Stimulated activated CD8-positive, alpha-beta memory T cell treated with anti-CD3 and anti-CD28 coated beads, Interleukin-7, amount 100 ng/mL, for 48 hours (primary cell): Measurements from ENCODE around the gene HOMER1.
"Not testable (repeated sequence)": the region's sequence is repeated elsewhere in the genome, so short reads cannot be mapped to it uniquely, and the experiment has no call there.

Experiments
- DNase-seq, 2 donors: peaks; one replicate each; pipeline ENCODE4 v3.0.0-alpha.2; 2020; ENCODE audit warnings: low read depth in 1 of 2; ENCODE audit errors: extremely low read depth in 1 of 2

Gene HOMER1

DNA sequence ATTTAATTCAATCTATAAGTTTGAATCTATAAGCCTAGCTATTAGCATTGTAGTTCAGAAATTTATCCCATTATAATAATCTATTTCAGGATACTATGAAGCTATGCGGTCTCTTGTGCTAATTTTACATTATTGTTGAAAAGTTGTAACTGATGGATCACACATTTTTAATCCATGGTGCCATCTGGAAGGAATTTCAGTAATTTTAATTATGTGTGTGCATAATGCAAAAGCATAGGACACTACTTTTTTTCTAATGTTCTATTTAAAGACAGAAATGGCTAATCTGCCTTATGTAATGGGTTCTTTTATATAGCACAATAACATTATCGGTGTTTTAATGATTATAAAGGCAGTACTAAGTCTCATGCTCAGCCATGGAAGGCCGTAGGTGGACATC lies 90.6 kb downstream of the HOMER1 start:
- DNase-seq, result no peak

DNA sequence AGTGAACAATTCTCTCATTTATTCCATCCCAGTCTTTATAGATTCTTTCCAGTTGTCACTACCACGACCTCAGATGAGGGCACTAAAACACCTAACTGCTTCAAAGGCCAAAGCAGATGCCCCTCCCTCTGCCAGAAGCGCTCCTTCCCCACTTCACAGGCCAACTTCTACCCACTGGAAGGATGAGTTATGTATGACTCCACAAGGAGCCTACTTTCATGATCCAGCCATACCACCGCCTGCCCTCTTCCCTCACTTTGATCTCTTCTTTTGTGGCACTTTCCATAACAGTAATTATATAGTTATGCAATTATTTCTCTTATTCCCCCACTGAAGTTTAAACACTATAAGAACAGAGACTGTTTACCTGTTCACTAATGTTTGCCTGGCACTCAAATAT lies 93.7 kb downstream of the HOMER1 start:
- no peak for DNase-seq

DNA sequence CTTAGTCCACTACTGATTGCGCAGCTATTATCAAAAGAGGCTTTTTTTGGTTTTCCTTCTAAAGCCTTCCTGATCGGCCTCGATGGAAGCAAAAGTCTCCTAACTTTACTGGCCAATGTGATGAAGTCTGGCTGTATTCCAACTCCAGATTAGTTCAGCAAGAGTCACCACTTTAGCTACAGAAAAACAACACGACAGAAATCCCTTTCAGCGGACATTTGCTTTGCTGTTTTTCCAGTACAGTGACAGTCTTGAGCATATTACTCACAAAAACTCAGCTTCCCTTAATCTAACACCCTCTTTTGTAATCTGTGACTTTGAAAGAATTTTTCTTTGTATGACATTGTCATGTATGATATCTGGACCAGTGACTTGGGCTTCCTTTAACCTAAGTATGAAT lies 95.7 kb downstream of the HOMER1 start:
- DNase-seq, result no peak

DNA sequence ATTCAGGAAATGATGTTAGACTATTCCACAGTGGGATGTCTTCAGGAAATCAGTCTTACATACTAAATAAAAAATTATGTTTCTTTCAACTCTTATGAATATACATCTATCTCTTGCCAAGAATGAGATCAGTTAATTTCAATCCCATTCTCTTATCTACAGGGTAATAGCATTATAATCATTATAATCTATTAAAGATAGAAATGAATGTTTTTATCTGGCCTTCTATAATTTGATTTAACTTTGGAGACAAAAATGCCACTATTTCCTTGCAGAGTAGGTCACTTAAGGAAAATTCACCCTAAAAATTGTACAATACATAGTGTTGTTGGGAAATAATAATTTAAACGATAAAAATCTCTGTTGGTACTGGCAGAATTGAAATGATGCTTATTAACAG lies 96.4 kb downstream of the HOMER1 start:
- DNase-seq, result no peak

DNA sequence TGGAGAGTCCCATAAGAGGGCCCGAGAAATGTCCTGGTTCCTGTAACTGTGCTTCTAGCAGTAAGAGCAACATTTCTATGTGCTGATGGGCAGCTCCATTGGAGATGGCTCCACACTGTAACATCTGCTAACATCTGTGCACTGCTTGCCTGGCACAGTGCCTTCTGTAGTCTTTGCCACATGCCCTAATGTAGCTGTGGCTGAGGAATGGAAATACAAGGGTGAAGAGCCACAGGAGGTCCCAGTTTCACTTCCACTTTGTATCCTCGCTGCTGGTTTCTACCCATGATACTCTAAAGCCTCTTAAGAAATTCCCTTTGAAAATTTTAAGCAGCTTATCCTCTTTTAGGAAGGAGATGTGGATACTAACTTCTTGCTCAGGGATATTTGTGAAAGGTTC lies 97.4 kb downstream of the HOMER1 start:
- DNase-seq, result no peak

DNA sequence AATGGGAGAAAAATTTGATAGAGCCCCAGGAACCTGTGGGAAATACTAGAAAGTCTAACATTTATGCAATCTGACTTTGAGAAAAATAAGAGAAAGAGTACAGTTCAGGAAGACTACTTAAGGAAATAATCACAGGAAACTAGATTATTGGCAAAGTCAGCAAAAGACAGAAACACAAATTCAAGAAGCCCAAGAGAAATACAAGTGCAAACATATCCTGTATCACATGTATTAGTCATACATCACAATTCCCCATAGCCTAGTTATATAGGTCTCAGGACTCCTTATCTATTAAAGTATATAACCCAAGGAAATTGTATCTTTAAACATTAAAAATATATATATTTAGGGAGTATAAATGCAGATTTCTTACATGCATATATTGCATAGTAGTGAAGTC lies 100.8 kb downstream of the HOMER1 start:
- DNase-seq, result no peak

DNA sequence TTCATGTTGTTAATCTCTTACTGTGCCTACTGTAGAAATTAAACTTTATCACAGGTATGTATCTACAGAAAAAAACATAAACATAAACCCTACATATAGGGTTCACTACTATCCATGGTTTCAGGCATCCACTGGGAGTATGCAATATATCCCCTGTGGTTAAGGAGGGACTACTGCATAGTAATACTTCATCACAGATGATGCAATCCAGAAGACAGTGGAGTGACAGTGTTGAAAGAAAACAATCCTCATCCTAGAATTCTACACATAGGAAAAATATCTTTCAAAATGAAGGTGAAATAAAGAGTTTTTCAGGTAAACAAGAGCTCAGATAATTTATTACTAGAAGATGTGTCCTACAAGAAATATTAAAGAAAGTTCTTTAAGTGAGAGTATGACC lies 105.9 kb downstream of the HOMER1 start:
- no peak for DNase-seq

DNA sequence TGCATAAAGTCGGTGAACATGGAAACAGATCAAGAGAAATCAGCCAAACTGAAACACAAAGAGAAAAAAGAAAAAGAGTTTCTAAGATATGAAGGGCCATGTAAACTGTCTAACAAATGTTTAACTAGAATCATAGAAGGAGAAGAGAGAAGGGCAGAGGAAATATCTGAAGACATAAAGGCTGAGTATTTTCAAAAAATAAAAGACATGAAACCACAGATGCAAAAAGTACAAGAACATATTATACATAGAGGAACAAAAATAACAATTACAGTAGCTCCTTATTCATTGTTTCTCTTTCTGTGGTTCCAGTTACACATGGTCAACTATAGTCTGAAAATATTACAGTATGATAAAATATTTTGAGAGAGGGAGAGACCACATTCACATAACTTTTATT lies 106.3 kb downstream of the HOMER1 start:
- no peak for DNase-seq

DNA sequence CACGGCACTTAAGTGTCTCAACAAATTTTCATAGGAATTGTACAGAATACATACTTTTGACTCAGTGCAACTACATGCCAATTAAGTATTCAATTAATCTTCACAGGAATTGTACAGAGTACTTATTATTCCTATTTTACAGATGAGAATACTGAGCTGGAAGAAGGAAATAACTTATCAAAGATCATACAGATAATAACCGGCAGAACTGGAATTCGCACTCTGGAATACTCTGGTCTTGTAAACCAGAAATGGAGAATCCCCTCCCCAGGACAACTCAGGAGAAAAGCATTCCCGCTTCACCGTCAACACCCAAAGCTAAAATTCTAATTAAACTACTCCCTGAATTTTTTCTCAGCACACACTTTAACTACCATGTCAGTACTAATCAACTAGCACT lies 112.7 kb downstream of the HOMER1 start:
- no peak for DNase-seq

DNA sequence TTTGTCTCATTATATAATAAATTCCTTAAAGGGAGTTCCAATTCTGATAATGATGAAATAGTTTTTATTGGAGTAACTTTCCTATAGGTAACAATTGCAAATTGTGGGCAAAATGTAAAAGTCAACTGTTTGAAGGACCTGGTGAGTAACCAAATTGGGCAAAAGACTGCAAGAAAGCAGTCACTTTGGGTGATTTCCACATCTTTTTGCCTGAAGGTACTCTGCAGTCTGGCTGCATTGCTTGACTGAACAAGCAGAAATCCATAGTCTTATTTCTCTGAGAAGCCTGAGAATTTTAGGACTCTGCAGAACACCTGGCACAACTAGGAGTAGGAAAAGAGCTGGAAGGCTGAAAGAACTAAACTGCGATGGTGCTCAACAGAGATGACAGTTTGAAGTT lies 114.9 kb downstream of the HOMER1 start:
- no peak for DNase-seq

DNA sequence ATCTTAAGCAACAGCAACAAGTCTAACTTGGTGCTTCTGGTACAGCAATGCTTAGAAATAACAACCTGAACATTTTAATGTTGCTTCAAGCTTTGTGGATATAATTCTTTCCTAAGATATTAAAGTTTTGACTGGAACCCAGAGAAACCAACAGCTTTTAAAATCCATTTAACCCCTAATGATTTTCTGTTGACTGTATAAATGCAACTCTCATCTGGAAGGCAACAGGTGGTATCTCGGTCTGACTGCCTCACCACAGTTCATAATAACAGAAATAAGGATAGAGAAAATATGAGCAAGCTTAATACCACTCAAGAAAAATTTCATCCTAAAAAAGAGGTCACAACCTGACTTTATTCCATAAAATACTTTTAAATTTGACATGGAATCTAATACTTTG lies 116.9 kb downstream of the HOMER1 start:
- DNase-seq, result no peak

DNA sequence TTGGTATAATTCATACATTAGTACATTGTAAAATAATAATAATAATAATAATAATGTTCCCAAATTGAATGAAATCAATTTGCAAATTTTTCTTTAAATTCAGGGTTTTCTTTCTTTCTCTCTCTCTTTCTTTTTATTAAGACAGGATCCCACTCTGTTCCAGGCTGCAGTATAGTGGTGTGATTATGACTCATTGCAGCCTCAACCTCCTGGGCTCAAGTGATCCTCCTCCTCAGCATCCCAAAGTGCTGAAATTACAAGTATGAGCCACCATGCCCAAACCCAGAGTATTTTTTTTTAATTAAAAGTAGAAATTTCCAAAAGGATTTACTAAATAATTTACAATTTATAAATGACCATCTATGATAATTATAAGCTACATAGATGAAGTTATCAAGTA lies 117.7 kb downstream of the HOMER1 start:
- DNase-seq, result no peak

DNA sequence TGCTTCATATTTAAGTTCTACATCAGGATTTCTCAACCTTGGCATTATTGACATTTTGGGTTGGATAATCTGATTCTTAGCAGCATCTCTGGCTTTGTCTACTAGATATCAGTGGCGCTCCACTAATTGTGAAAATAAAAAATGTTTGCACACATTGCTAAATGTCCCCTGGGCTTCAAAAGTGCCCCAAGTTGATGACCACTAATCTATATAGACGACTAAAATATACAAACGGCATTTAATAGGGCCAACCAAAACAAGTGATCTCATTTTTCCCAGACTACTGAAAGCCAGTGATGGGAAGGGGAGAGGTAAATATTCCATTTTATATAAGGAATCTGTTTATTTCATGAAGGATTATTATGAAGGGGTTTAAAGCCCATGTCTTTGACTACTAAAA lies 118.6 kb downstream of the HOMER1 start:
- no peak for DNase-seq

DNA sequence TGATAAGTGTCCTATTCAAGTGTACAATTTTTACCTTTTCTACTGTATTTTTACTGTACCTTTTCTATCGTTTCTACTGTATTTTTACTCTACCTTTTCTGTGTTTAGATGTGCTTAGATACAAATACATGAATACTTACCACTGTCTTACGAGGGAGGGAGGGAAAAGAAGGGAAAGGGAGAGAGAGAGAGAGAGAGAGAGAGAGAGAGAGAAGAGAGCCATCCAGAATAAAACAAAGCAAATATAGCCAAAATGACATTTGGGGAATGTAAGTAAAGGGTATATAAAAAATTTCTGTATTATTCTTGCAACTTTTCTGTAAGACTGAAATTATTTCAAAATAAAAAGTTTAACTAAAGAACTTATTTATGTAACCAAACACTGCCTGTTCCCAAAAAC lies 121.2 kb downstream of the HOMER1 start:
- DNase-seq, result no peak

DNA sequence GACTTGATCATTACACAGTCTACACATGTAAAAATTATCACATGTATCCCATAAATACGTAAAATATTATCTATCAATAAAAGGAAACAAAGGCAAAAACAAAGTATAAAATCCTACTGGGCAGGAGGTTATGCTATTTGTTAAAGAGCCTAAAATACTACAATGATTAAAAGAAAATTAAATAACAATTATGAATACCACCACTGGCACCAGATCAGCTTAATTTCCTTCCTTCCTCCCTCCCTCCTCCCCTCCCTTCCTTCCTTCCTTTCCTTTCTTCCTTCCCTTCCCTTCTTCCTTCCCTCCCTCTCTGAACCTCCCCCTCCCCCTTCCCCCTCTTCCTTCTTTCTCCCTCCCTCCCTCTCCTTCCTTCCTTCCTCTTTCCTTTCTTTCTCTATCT lies 127.3 kb downstream of the HOMER1 start:
- DNase-seq, result no peak

DNA sequence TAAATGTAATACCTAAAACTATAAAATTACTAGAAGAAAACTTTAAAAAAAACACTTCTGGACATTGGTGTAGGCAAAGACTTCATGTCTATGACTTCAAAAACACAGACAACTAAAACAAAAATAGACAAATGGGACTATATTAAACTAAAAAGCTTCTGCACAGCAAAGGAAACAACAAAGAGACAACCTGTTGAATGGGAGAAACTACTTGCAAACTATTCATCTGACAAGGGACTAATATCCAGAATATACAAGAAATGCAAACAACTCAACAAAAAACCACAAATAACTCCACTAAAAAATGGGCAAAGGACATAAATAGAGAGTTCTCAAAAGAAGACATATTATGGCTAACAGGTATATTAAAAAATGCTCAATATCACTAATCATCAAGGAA lies 128.8 kb downstream of the HOMER1 start:
- not testable (repeated sequence) for DNase-seq

DNA sequence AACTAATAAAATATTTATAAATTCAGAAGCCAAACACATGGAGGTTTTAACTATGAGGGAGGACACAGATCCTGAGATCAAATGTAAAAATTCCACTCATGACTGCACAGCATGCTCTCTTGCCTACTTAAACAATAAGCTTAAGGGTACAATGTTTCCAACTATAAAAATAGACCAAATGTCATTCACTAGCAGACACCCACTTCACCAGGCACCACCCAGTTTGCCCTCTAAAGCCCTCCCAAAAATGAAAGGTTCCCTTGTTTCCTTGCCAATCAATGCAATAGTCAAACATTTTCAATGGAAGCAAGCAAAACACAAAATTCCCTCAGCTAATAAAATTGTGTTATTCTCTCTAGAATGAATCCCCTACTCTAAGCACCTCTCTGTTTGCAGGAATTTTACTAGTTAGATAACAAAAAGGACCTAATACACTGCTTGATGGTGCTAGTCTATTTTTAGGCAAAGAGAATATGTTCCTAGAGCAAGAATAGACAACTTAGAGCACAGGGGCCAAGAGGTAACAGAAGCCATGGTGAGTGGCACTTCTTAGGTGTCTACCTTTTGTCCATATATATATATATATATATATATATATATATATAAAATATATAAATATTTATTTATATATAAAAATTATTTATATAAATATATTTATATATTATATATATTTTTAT lies 135.3 kb downstream of the HOMER1 start:
- no peak for DNase-seq

DNA sequence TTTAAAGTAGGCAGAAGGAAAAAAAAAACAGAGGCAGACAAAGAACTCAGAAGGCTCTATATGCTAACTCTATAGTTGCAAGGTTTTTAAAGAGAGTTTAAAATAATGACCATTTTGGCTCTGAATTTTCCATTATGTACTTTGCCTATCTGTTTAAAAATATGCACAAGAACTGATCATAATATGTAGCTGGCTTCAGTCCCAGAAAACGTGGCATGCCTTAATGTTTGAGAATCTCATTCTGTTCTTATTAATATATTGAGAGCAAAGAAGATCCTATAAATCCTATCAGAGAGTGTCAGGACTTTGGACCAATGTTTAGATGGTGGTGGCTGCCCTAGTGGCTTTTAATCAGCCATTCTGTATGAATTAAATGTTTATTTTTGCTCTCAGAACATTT lies 156.5 kb downstream of the HOMER1 start:
- no peak for DNase-seq

DNA sequence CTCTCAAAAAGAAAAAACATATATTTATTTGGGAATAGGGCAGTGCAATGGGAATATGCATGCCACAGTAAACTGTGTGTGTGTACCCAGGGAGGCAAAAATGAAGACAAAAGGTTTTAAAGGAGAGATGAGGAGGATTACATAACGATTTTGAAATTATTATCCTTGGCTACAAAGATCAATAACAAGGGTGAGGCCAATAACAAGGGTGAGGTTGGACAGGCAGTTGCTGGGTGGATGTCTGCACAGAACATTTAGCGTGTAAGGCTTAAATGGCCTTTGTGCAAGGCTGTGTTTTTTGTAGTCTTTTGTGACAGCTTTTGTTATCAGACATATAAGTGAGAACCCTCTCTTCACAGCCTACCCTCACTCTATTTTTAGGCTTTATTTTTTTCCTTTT lies 164.1 kb downstream of the HOMER1 start:
- DNase-seq, result no peak

DNA sequence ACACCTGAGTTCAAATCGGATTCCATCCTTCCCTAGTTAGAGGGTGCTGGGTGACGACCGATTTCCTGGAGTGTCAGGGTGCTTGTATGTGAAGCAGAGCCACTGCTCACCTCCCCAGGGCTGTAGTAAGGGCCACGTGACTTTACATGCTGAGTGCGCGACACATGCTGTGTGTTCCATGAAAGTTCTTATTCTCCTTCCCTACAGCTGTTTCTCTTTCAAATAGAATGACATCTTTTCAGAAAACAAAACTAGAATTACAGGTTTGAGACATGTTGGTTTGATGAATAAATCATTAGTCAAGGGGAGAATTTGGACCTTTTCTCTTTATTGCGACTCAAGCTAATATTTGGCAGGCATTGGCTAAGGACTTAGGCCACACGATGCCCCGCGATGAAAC lies 164.9 kb downstream of the HOMER1 start:
- DNase-seq, result no peak

DNA sequence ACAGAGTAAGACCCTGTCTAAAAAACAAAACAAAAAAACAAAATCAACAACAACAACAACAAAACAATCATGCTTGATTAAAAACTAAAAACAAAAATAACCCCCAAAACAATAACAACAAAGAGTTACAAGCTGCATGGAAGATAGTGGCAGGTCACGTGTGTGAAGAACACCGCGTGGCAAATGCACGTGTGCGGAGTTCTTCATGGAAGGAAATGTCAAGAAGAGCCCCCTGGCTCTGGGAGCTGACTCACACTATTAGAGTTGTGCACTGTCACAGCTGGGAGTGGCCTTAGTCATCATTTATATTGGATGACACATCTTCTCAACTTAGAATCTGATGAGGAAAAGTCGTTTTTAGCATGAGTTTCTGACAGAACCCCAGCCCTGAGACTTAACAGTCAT lies 167.5 kb downstream of the HOMER1 start:
- DNase-seq, result no peak

DNA sequence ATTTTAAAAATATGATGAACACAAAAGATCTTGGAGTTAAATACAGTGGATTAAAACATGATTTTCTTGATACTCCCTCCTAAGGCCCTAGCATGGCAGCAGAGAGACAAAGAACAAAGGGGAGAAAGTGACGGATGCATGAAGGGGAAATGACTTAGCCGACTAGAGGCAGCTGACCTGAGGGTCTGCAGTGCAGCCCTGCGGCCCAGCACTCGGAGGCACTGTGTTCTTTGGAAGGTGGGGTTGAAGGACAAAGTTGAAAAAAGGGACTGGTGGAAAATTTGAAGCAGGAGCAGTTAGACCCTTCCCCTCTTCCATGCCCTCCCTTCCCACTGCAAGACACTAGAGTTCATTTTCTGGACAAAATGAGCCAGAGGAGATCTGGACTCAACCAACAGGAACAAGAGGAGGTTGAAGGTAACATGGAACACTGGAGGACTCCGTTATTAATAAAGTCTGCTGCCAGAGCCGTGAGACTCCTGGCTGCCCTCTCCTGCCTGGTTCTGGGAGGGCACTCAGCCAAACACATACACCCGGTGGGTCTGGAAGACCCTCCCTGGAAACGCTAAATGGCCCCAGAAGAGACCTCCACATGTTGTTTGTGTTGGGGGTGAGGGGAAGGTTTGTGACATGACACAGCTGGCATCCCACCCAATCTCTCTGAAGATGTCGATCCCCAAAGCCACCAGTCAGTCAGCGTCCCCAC lies 179.9 kb downstream of the HOMER1 start:
- no peak for DNase-seq

DNA sequence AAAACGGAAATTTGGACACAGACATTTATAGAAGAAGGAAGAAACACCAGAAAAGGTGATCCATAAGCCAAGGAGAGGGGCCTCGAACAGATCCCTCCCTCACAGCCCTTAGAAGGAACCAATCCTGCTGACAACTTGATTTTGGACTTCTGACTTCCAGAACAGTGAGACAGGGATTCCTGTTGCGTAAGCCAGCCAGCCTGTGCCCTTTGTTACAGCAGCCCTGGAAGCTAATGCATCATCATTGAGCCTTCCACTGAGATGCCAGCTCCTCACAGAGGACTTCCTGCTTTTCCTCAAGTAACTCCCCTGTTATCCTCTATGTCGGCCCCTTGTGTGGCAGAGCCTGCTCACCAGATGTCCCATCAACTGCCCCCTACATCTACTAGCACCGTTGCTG lies 183.9 kb downstream of the HOMER1 start:
- no peak for DNase-seq
